GM21619 (cell line): ENCODE data around the gene PTPN18.
A peak's percentile ranks its signal among the peaks of the same experiment; 100 is the strongest.

Experiments used
- ATAC-seq: cut with Tn5 transposase; IDR thresholded peaks from one replicate; pipeline ENCODE4 v1.9.1; 2021; ENCODE audit not compliant: unreplicated experiment

Gene PTPN18

GRCh38 chr2:130363479-130363878, 7.6 kb downstream of the PTPN18 start:
- ATAC-seq, result no peak

GRCh38 chr2:130365075-130365474, 9.2 kb downstream of the PTPN18 start:
- no peak for ATAC-seq

GRCh38 chr2:130365963-130366362, 10.1 kb downstream of the PTPN18 start:
- ATAC-seq, result no peak

- no peak for ATAC-seq
Observed at GRCh38 chr2:130366720-130367119, 10.9 kb downstream of the PTPN18 start.

- ATAC-seq, result no peak
Observed at GRCh38 chr2:130368786-130369185, 12.9 kb downstream of the PTPN18 start.

DNA sequence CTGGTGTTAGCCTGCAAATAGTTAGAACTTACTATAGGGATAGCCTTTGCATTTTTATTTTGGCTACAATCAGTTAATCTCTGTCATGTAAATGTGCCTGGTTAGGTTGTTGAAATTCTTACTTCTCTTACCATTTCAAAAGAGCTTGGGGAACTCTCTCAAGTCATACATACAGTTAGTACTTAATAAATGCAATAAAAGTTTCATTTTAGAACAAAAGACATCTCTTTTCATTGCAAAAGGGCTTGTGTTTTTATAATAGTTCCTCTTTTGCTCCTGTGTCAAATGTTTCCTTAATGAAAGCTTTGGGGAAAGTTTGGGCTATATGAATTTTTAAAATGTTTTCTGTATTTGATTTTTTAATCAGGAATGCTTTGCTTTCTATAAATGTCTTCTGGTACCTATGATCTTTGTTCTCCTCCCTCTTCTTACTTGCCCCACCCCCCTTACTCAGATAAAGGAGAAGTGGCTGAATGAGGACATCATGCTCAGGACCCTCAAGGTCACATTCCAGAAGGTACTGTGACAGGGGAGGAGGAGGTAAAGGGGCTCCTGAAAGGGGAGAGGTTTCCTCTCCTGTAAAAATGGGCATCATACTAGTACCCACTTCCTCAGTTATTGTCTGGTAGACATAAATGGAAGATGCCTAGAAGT, 13.6 kb downstream of the PTPN18 start:
- no peak for ATAC-seq

- no peak for ATAC-seq
Observed at GRCh38 chr2:130369965-130370341, 14.1 kb downstream of the PTPN18 start.

GRCh38 chr2:130370490-130370889, 14.6 kb downstream of the PTPN18 start:
- no peak for ATAC-seq

DNA sequence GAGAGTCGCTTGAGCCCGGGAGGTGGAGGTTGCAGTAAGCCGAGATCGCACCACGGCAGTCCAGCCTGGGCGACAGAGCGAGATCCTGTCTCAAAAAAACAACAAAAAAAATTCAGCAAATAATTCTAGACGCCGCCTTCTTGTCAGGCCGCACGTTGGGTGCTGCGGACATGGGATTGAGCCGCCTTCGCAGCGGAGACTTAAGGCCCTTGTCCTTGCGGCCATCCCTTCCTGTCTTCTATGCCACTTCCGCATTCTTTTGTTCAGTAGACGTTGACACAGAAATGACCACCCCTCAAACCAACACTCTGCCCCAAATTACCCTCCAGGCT, 15.8 kb downstream of the PTPN18 start:
- peak; percentile 19 for ATAC-seq

DNA sequence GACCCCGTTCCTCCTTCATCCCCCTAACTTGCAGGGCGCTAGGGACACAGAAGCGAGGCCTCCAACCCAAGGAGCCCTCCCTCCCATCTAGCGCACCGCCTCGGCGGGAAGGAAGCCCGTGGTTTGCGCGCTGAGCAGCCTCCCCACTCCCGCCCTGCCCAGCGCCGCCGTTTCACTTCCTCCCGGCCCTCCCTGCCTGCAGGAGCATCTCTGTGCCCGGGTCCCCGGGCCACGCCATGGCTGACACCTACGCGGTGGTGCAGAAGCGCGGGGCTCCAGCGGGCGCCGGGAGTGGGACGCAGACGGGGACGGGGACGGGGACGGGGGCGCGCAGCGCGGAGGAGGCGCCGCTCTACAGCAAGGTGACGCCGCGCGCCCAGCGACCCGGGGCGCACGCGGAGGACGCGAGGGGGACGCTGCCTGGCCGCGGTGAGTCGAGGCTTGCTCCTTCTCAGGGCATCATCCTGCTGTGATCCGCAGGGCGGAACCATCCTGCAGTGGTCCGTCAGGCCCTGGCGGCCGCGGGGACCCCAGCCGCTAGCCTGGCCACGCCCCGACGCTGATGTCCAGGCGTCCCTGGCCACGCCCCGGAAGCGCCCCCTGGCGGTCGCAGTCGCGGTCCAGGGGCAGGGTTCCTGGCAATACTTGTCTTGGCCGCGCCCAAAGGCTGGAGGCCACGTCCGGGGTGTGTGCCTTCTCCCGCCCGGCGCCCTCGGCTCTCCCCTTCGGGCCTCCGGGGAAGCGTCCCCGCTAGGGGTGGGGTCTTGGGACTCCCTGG, 16.4 kb downstream of the PTPN18 start:
- peak; percentile 74 for ATAC-seq

GRCh38 chr2:130372833-130373807, 17.3 kb downstream of the PTPN18 start:
- ATAC-seq, result peak; percentile 1

DNA sequence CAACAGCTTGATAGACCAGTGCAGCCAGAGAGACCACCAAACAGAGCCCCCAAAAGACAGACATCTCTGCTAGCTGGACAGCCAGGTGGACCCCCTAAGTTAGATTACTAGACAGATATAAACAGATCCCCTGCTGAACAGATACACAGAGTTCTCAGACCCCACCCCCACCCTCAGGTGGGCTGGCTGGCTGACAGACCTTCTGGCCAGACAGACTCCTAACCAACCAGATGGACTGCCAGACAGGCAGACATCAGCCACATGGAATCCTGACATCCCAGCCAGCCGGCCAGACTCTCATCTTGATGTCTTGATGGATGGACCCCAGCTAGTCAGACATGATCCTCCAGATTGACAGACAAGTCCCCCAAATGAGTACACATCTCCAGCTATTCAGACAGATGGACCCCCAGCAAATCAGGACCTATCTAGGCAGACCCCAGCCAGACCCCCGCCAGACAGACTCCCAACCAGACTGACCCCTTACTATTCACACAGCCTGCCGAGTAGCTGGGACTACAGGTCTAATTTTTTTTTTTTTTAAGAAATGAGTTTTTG, 18.0 kb downstream of the PTPN18 start:
- no peak for ATAC-seq

DNA sequence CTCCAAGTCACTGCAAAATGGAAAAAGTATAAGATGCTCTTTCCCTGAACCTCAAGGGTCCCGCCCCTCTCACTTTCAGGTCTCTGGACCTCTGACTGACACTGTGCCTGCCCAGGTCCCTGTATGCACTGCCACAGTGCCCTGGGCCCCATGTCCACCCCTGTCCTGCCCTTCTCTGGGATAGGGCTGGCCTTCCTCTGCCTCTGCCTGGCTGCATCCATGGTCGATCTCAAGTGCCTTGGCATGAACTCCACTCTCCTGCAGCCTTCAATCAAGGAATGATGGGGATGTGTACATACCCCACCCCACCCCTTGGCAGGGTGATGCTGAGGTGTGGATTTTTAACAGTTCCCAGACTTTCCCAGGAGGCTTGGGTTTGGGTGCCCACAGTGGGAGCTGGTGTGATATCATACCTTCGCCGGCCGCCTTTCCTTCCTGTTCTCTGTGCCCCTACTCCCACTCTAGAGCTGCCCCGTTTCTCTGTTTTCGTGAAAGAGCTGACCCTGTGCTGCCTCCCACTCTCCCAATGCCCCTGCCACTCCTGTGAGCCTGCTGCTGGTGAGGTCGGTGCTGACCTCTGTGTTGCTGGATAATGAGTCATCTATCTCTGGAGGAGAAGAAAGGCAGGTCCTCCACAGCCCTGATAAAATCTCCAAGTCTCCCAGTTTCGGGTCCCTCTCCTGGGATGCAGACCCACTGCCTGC, 18.9 kb downstream of the PTPN18 start:
- ATAC-seq, result no peak

DNA sequence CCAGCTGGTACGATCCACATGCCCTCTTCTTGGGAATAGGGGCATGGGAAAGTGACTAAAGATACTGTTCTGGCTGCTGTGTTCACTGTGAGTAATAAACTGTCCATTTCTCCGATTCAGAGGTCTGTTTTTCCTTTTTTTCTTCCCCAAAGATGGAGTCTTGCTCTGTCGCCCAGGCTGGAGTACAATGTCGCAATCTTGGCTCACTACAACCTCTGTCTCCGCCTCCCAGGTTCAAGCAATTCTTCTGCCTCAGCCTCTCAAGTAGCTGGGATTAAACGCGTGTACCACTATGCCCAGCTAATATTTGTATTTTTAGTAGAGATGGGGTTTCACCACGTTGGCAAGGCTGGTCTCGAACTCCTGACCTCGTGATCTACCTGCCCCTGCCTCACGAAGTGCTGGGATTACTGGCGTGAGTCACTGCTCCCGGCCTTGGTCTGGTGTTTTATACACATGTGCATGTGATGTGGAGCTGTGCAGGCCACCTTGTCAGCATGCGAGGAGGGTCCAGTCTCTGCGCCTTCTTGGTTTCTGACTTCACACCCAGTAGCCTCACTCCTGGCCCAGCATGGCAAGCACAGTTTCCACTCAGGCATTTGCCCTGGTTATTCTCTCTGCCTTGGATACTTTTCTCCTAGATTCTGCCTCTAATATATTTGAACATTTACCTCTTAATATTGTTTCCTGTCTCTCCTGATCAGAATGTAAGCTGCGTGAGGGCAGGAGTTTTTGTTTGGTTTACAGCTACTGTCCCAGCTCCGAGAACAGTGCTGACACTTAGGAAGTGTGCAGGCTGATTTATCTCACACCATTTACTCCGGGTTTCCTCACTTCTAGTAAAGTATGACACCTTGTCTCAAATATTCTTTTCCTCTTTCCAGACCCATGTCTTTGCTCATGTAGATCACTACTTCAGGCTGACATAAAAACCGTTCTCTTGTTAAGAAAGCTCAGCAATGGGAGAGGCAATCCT, 19.7 kb downstream of the PTPN18 start:
- ATAC-seq, result no peak

- peak; percentile 55 for ATAC-seq
Observed at GRCh38 chr2:130376433-130377293, 20.8 kb downstream of the PTPN18 start.

DNA sequence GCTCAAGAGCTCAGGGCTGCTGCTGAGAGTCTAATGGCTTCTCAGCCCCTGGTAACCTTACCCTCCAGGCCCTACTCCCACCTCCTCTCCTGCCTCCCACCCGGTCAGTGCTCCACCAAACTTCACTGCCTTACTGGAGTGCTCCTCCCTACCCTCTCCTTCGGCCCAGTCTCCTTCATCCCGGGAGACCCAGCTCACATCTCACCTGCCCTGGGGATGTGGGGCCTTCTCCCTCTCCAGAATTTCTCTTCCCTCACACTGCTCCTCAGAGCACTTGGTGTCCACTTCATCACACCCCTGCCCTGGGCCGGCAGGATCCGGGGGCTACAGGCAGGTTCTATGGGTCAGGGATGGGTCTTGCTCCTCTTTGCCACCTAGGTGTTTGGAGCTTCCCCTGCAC, 21.6 kb downstream of the PTPN18 start:
- no peak for ATAC-seq

GRCh38 chr2:130378206-130378897, 22.5 kb downstream of the PTPN18 start:
- ATAC-seq, result no peak

- no peak for ATAC-seq
Observed at GRCh38 chr2:130378898-130379214, 23.0 kb downstream of the PTPN18 start.
